SHP77 treated with DMSO at 0.1 percent for 48 hours (cell line): Measurements from ENCODE around the gene GOLGA8S.
"Not testable (repeated sequence)": the region's sequence is repeated elsewhere in the genome, so short reads cannot be mapped to it uniquely, and the experiment has no call there.

ENCODE experiments used
- DNase-seq: peaks from one replicate; lab custom pipeline; 2025; lab: John Stamatoyannopoulos, UW

The GOLGA8S gene, protein sequence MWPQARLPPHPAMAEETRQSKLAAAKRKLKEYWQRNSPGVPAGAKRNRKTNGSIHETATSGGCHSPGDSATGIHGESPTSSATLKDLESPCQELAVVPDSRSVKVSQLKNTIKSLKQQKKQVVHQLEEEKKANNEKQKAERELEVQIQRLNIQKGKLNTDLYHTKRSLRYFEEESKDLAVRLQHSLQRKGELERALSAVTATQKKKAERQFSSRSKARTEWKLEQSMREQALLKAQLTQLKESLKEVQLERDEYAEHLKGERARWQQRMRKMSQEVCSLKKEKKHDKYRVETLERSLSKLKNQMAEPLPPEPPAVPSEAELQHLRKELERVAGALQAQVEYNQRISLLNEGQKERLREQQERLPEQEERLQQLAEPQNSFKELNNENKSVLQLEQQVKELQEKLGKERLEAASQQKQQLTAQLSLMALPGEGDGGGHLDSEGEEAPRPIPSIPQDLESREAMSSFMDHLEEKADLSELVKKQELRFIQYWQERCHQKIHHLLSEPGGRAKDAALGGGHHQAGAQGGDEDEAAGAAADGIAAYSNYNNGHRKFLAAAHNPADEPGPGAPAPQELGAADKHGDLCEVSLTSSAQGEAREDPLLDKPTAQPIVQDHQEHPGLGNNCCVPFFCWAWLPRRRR

DNA sequence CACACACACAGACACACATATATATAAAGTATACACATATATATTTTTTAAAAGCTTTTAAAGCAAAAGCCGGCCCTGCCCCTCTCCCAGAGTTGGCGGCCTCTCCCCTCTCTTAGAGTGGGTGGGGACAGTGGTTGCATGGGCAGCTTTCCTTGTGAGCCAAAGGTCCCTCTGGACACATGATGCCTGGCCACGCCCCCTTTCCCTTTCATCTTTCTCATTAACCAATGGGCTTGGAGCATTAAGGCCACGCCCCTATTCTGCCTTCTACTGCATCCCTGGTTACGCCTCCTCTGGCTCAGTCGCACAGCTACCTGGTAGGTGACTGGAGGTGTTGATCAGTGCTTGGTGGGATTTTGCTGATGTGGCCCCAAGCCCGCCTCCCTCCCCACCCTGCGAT lies at the start of gene GOLGA8S:
Gene GOLGA8S (plus strand): TSS at position 301 of the 400 bp plus-strand sequence. CDS start 62 bp downstream, at position 363.
- DNase-seq: not testable (repeated sequence)

DNA sequence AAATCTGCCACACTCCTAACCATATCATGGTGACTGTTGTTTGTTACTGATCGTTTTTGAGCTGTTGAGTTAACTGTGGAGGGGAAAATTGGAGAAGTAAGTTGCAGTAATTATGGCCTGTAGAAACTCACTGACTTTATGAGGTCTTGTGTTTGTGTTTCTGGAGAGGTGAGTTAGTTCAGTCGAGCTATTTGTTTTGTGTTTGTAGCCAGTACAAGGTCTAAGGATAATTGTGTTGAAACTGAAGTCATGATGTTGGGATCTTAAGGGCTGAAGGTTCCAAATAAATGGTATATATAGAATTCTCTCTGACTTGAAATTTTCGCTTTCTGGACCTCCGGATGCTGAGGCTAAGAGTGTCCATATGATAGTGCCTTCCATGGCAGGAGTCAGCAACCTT lies 49.7 kb upstream of the GOLGA8S start:
- DNase-seq: not testable (repeated sequence)

GRCh38 chr15:23305921-23306320 lies 48.6 kb upstream of the GOLGA8S start:
- not testable (repeated sequence) for DNase-seq

DNA sequence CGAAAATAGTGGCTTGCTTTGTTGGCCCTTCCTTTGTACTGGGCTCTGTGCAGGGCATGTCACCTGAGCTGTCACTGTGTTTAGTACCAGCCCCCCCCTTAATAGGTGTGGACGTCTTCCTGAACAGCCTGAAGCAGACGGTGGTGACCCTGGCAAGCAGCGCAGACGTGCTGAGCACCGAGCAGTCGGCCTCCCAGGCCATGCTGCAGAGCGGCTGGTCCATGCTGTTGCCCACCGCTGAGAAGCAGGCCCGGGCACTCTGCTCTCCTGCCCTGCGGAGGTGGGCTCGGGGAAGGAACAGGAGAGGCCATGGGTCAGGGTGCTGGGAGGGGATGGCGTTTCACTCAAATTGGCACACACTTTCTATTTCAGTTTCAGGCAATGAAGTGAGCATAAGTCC lies 43.3 kb upstream of the GOLGA8S start:
- not testable (repeated sequence) for DNase-seq

DNA sequence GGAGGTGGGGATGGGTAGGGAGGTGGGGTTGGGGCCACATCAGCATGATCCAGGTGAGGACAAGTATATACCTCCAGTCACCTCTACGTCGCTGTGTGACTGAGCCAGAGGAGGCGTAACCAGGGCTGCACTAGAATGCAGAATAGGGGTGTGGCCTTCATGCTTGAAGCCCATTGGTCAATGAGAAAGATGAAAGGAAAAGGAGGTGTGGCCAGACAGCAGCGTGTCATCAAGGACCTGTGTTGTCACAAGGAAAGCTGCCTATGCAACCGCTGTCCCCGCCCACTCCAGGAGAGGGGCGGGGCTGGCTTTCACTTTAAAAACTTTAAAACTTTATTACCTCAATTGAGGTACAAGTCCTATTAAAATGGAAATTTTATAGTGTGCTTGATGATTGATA lies 20.5 kb upstream of the GOLGA8S start, which contains the start of gene GOLGA6L26:
Gene GOLGA6L26 (minus strand): TSS at position 101 of the 400 bp plus-strand sequence. CDS start 61 bp downstream, at position 40.
- DNase-seq: not testable (repeated sequence)

DNA sequence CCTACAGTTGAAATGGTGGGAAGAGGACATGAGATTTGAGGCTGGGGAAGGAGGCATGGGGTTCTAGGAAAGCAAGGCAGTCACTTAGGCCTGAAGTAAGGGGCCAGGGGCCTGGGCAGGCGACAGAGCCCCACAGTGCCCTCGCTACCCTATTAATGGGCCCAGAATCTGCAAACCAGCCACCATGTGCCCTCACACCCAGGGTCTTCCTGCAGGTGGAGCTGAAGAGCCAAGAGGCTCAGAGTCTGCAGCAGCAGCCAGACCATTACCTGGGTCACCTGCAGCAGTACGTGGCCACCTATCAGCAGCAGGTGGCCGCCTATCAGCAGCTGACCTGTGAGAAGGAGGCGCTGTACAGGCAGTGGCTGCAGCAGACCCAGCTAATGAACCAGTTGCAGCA lies 8.1 kb downstream of the GOLGA8S start:
- DNase-seq: not testable (repeated sequence)

DNA sequence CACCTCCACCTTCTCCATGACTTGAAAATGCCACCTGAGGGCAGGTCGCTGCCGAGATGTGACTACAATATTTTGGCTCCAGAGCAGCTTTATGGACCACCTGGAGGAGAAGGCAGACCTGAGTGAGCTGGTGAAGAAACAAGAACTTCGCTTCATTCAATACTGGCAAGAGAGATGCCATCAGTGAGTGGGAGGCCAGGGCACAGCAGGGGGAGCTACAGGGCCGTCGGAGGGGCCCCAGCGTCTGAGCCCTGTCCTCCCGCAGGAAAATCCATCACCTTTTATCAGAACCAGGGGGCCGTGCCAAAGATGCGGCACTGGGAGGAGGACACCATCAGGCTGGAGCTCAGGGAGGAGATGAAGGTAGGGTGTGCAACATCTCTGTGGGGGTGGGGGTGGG lies 9.7 kb downstream of the GOLGA8S start:
- DNase-seq: not testable (repeated sequence)

DNA sequence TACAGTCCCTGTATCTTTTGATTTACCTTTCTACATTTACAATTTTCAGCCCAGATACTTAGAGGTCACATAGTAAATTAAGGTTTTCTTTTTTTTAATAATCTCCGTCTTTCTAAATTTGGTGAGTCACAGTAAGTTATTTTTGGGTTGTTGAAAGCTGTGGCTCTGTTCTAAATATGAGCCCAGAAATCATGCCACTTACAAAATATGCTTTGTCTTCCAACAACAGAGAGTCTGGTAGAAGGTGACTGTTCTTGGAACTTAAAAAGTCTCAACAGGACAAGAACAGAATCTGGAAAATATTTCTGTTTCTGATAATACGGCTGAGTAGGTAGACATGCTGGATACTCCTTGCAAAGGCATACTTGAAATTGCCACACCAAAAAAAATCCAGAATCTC lies 16.0 kb downstream of the GOLGA8S start:
- no peak for DNase-seq

DNA sequence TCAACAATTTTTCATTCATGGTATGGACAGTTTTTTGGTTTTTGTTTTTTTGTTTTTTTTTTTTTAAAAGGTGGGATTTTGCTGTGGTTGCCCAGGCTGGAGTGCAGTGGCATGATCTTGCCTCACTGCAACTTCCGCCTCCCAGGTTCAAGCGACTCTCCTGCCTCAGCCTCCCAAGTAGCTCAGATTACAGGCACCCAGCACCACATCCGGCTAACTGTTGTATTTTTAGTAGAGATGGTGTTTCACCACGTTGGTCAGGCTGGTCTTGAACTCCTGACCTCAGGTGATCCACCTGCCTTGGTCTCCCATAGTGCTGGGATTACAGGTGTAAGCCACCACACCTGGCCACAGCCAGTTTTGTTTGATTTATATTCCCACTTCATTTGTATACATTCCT lies 16.6 kb downstream of the GOLGA8S start:
- not testable (repeated sequence) for DNase-seq

GRCh38 chr15:23371868-23372267 lies 17.3 kb downstream of the GOLGA8S start:
- not testable (repeated sequence) for DNase-seq

GRCh38 chr15:23372284-23372683 lies 17.7 kb downstream of the GOLGA8S start:
- DNase-seq: no peak

- DNase-seq: not testable (repeated sequence)
Observed at GRCh38 chr15:23372891-23373600, 18.5 kb downstream of the GOLGA8S start.

GRCh38 chr15:23374226-23374625 lies 19.7 kb downstream of the GOLGA8S start:
- not testable (repeated sequence) for DNase-seq

DNA sequence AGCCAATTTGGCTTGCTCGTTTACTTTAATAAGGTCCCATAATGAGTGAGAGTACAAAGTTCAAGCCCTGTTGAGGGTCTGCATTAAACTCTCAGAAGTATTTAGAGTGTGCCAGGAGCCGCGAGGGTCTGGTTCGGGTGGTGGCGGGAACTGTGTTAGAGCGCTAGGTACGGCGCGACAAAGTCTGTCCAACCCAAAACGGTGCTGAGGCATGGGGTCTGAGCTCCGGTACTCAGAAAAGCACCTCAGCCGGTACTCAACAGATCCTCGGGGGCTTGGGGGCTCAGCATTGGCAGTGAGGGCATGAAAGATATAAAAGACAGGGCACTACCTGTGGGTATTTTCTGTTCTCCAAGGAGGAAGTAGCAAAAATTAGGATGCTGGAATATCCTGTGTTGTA lies 24.4 kb downstream of the GOLGA8S start:
- not testable (repeated sequence) for DNase-seq

GRCh38 chr15:23380700-23381099 lies 26.2 kb downstream of the GOLGA8S start:
- DNase-seq: not testable (repeated sequence)

GRCh38 chr15:23381192-23381591 lies 26.6 kb downstream of the GOLGA8S start:
- not testable (repeated sequence) for DNase-seq

DNA sequence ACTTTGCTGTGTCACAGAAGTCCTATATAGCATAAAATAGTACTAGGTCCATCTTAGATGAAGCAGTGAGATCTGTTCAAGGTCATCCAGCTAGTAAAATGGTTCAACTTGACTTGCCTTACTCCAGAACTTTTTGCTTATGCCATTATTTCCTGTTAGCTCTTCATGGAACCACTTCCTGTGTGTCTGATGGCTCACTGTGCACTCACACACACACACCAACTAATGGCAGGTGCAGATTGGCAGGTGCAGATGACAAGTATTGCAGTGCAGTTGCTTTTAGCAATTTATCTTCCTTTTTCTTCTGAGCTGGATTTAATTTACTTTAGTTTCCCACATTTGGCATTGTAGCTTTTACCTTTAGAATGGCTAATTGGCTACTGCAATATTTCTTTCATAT lies 29.8 kb downstream of the GOLGA8S start:
- DNase-seq: no peak

GRCh38 chr15:23385886-23386430 lies 31.4 kb downstream of the GOLGA8S start:
- no peak for DNase-seq

GRCh38 chr15:23387621-23388190 lies 33.2 kb downstream of the GOLGA8S start:
- DNase-seq: no peak

- no peak for DNase-seq
Observed at GRCh38 chr15:23395030-23395692, 40.6 kb downstream of the GOLGA8S start.

GRCh38 chr15:23395832-23396231 lies 41.3 kb downstream of the GOLGA8S start:
- no peak for DNase-seq
